ENCODE data around the gene BASP1.
"Not testable (repeated sequence)": the region's sequence is repeated elsewhere in the genome, so short reads cannot be mapped to it uniquely, and the experiment has no call there.

BASP1 gene

GRCh38 chr5:17257705-17258273 is 40.4 kb downstream of the BASP1 start:
- DNase-seq: no peak

DNA sequence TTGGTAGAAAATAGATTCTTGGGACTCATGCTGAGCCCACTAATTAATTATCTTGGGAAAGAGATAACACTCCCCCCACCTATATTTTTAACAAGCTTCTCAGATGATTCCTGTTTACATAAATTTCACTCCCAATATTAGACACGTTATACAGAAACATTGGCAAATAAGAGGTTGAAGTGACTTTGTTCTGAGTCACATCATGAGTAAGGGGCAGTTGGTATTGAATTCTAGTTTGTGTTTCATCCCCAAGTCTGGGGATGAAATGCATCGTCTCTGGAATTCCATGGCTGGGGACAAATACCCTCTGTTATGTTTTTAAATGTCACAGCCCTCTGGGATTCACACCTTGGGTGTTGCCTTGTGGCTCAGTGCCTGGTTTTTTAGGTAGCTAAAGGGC is 41.0 kb downstream of the BASP1 start:
- DNase-seq: no peak

- DNase-seq: not testable (repeated sequence)
Measured at GRCh38 chr5:17259012-17259411, 41.6 kb downstream of the BASP1 start.

GRCh38 chr5:17259630-17260257 is 42.3 kb downstream of the BASP1 start:
- DNase-seq: no peak

GRCh38 chr5:17260549-17260948 is 43.1 kb downstream of the BASP1 start:
- DNase-seq: no peak

GRCh38 chr5:17261075-17261474 is 43.6 kb downstream of the BASP1 start:
- no peak for DNase-seq

- no peak for DNase-seq
Measured at GRCh38 chr5:17265041-17265440, 47.6 kb downstream of the BASP1 start.

GRCh38 chr5:17267106-17267505 is 49.7 kb downstream of the BASP1 start:
- DNase-seq: no peak

DNA sequence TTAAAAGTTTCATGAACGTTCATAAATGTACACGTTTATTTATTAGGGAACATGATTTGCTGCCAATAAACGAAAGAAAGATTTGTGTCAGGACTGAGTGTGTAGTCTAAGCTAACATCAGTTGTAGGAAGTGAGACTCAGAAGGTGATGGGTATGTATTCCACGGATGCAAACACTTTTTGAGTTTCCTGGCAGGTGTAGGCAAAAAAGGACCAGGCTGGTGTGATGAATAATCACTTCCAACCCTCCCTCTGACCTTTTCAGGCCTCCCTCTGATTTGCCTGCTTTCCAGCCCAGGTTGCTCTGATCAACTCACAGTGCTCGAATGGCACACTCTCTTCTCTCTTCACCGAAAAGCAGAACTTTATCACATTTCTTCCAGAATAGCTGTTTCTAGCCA is 51.8 kb downstream of the BASP1 start:
- DNase-seq: no peak

DNA sequence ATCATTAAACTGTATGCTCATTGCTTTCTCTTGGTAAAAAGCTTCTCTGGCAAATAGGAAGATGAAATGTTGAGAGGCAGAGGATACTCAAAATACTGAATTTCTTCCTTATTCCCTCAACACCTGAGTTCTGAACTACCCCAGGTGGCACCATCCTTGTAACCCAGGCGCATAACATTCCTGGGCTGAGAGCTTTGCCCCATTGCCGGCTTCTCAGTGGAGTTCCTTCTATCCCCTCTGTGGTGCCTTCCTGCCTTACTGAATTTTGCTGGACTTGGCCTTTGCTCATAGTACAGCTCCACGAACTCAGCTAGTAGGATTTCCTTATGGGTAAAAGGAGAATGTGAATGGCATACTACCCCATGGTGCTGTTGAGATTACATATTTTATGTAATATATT is 54.7 kb downstream of the BASP1 start:
- DNase-seq: no peak

GRCh38 chr5:17275289-17276158 is 58.1 kb downstream of the BASP1 start:
- DNase-seq: no peak

GRCh38 chr5:17276445-17276844 is 59.0 kb downstream of the BASP1 start:
- no peak for DNase-seq

- no peak for DNase-seq
Measured at GRCh38 chr5:17277907-17278306, 60.5 kb downstream of the BASP1 start.

- DNase-seq: no peak
Measured at GRCh38 chr5:17278931-17279330, 61.5 kb downstream of the BASP1 start.

- DNase-seq: no peak
Measured at GRCh38 chr5:17279487-17279886, 62.1 kb downstream of the BASP1 start.

GRCh38 chr5:17282283-17283120 is 65.1 kb downstream of the BASP1 start:
- DNase-seq: no peak

- DNase-seq: no peak
Measured at GRCh38 chr5:17283121-17283415, 65.6 kb downstream of the BASP1 start.

GRCh38 chr5:17287501-17288155 is 70.2 kb downstream of the BASP1 start:
- DNase-seq: no peak

- no peak for DNase-seq
Measured at GRCh38 chr5:17288570-17288969, 71.1 kb downstream of the BASP1 start.

DNA sequence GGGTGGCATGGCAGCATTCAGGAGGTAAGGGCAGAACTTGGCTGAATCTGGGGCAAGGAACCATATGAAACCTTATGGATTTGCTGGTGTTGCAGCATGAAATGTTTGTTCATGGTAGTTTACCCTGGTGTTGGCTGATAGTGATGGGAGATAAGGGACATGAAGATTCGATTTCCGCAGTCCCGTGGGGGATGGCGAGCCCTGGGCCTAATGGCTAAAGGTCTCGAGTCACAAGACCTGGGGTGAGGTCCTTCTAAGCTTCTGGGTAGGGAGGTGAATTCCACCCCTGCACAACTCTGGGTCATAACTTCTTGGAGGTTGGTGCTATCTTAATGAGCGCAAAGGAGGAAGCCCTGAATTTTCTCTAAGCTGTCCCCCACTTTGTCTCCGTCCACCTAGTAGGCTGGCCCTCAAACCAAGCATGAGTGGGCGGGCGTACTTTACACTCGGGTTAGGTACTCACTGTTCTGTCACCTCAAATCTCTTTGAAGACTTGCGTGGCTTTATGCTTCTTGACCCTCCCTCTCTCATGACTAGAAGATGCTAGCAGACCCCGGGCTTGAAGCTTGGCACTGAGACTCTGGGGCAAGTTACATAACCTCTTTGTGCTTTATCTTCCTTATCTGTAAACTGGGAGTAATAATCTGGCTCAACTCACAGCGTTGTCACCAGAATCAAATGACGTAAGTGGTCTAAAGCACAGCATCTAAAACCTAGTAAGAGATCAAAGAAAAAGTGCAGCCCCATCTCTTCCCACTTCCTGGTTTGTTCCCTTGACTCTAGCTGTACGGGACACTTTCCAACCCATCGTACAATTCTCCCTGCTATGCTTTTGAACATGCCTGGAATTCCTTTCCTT is 72.5 kb downstream of the BASP1 start:
- no peak for DNase-seq

GRCh38 chr5:17290540-17290974 is 73.1 kb downstream of the BASP1 start:
- no peak for DNase-seq

All from bone marrow (tissue), 2 donors.